ENCODE data around the gene SMARCC1.
"Not testable (repeated sequence)": the region's sequence is repeated elsewhere in the genome, so short reads cannot be mapped to it uniquely, and the experiment has no call there.

- TF ChIP-seq CTCF (IDR thresholded peaks at IDR 0.05; ENCODE audit: insufficient read depth, low read length, poor library complexity, severe bottlenecking); EZH2phosphoT487 (conservative IDR thresholded peaks at IDR 0.05; ENCODE audit: low read length): not testable (repeated sequence)
Observed at GRCh38 chr3:47743352-47743751, 38.3 kb downstream of the SMARCC1 start.
